Measurements from ENCODE around the gene THOC1. TPM values are rescaled to one million over a fixed set of nuclear protein-coding genes. Genes with fewer than 3 reads are reported as not detected.

Gene THOC1
- total and polyA plus RNA-seq, 8 donors: 14.2 to 122 (median 30.6) TPM

GRCh38 chr18:199768-200167, 68.1 kb downstream of the THOC1 start:
- no peak overlapping the region for H3K27ac ChIP-seq
- no peak for DNase-seq
- intact Hi-C loops (cut with DNase I; ENCODE audit: low total_unique reads): no loop called here
- no peaks in the 10 kb centered on the region for H3K9me3 ChIP-seq
- H3K4me3 ChIP-seq: no peak overlapping the region
- peaks cover 10 to 85% (median 83%) of the 10 kb centered on the region in 4 donors for H3K36me3 ChIP-seq
- H3K4me1 ChIP-seq: peaks cover 0 to 5% (median 0%) of the 10 kb centered on the region in 4 donors
- H3K27me3 ChIP-seq: no peaks in the 10 kb centered on the region
- WGBS, 5 donors: 88 to 94% (median 90%) methylated on average over 2 of the region's 2 CpGs
- TF ChIP-seq EP300 (IDR thresholded peaks at IDR 0.05): no peak
- TF ChIP-seq POLR2A (IDR thresholded peaks at IDR 0.05): no peak
- TF ChIP-seq CTCF (IDR thresholded peaks at IDR 0.05): no peak
- no peak for TF ChIP-seq POLR2AphosphoS5 (IDR thresholded peaks at IDR 0.05)

GRCh38 chr18:199214-199613, 68.6 kb downstream of the THOC1 start:
- WGBS, 5 donors: 76 to 97% (median 85%) methylated on average over 3 of the region's 3 CpGs
- DNase-seq: no peak
- peaks cover 0 to 5% (median 0%) of the 10 kb centered on the region in 4 donors for H3K4me1 ChIP-seq
- H3K9me3 ChIP-seq: no peaks in the 10 kb centered on the region
- H3K36me3 ChIP-seq: peaks cover 7 to 82% (median 77%) of the 10 kb centered on the region in 4 donors
- TF ChIP-seq CTCF (IDR thresholded peaks at IDR 0.05): no peak
- no peak for TF ChIP-seq POLR2AphosphoS5 (IDR thresholded peaks at IDR 0.05)
- TF ChIP-seq EP300 (IDR thresholded peaks at IDR 0.05): no peak
- no peak for TF ChIP-seq POLR2A (IDR thresholded peaks at IDR 0.05)
- no peaks in the 10 kb centered on the region for H3K27me3 ChIP-seq
- no peak overlapping the region for H3K27ac ChIP-seq
- intact Hi-C loops (cut with DNase I; ENCODE audit: low total_unique reads): no loop called here
- no peak overlapping the region for H3K4me3 ChIP-seq

DNA sequence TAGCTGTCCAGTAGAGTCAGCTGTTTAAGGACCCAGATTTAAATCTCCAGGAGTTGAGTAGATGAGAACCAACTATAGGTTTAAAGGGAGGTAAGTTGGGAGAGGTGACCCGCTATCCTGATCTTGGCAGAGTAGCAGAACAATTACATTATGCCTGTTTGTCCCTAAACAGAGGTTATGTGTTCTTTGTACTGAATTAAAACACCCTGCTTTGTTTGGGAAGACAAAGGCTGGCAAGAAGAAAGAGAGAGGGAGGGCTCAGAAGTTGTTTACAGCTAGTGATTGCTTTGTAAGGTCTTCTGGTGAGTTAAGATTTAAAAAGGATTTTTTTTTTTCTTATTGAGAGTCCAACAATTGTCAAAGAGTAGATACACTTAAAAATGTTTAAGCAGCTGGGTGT, 72.2 kb downstream of the THOC1 start:
- TF ChIP-seq POLR2A (IDR thresholded peaks at IDR 0.05) (no peak), CTCF (IDR thresholded peaks at IDR 0.05) (no peak), EP300 (IDR thresholded peaks at IDR 0.05) (no peak), POLR2AphosphoS5 (IDR thresholded peaks at IDR 0.05) (no peak)
- 83 to 91% (median 90%) methylated on average over 1 of the region's 1 CpG for WGBS, 5 donors
- DNase-seq: no peak
- Histone ChIP-seq H3K27me3 (no peaks in the 10 kb centered on the region), H3K4me3 (no peak overlapping the region), H3K27ac (no peak overlapping the region), H3K36me3 (peaks cover 7 to 57% (median 45%) of the 10 kb centered on the region in 4 donors), H3K9me3 (no peaks in the 10 kb centered on the region), H3K4me1 (peaks cover 0 to 14% (median 6%) of the 10 kb centered on the region in 4 donors)
- intact Hi-C loops (cut with DNase I; ENCODE audit: low total_unique reads): no loop called here

- DNase-seq: no peak
- WGBS, 5 donors: 91 to 92% (median 92%) methylated on average over 7 of the region's 7 CpGs
- Histone ChIP-seq H3K36me3 (peaks cover 0 to 29% (median 18%) of the 10 kb centered on the region in 4 donors), H3K27ac (no peak overlapping the region), H3K9me3 (no peaks in the 10 kb centered on the region), H3K4me3 (no peak overlapping the region), H3K27me3 (no peaks in the 10 kb centered on the region), H3K4me1 (peaks cover 5 to 31% (median 17%) of the 10 kb centered on the region in 4 donors)
- intact Hi-C loops (cut with DNase I; ENCODE audit: low total_unique reads): no loop called here
- TF ChIP-seq POLR2A (IDR thresholded peaks at IDR 0.05) (no peak), CTCF (IDR thresholded peaks at IDR 0.05) (no peak), EP300 (IDR thresholded peaks at IDR 0.05) (no peak), POLR2AphosphoS5 (IDR thresholded peaks at IDR 0.05) (no peak)
Measured at GRCh38 chr18:192801-193200, 75.0 kb downstream of the THOC1 start.
